DMS79 treated with DMSO at 0.1 percent for 48 hours (cell line): ENCODE measurements around the gene KBTBD7.
A peak's percentile ranks its signal among the peaks of the same experiment; 100 is the strongest.

Experiments
- DNase-seq: peaks from one replicate; lab custom pipeline; 2025; lab: John Stamatoyannopoulos, UW

Gene KBTBD7, protein sequence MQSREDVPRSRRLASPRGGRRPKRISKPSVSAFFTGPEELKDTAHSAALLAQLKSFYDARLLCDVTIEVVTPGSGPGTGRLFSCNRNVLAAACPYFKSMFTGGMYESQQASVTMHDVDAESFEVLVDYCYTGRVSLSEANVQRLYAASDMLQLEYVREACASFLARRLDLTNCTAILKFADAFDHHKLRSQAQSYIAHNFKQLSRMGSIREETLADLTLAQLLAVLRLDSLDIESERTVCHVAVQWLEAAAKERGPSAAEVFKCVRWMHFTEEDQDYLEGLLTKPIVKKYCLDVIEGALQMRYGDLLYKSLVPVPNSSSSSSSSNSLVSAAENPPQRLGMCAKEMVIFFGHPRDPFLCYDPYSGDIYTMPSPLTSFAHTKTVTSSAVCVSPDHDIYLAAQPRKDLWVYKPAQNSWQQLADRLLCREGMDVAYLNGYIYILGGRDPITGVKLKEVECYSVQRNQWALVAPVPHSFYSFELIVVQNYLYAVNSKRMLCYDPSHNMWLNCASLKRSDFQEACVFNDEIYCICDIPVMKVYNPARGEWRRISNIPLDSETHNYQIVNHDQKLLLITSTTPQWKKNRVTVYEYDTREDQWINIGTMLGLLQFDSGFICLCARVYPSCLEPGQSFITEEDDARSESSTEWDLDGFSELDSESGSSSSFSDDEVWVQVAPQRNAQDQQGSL

DNA sequence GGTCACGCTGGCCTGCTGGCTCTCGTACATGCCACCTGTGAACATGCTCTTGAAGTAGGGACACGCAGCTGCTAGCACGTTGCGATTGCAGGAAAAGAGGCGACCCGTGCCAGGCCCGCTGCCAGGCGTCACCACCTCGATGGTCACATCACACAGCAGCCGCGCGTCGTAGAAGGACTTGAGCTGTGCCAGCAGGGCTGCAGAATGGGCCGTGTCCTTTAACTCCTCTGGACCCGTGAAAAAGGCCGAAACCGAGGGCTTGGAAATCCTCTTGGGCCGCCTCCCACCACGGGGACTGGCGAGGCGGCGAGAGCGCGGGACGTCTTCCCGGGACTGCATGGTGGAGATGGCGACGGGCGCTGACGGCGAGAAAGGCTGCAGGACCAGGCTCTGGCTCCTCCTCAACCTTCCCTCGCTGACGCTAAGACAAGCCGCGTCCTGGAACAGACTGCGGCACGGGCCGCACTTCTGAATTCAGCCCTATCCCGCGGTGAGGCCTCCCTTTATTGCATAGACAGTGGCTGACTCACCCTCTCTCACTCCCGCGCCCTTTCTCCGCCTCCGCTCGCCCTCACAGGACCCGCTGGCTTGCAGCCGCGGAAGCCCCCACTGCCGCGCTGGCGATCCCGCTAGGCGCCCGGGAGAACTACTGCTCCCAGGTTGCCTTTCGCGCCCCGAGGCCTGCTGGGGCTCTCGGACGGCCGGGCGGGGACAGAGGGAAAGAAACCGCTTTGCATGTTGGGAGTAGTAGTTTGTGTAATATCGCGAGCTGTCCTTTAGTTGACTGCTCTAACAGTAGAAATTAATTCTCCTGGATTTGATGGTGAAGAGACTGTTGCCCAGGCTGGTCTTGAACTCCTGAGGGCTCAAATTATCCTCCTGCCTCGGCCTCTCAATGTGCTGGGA lies at the start of gene KBTBD7:
KBTBD7 (minus strand) TSS at position 651 of the 906 bp plus-strand sequence; CDS start at position 339, 312 bp downstream.
- peak; percentile 78 for DNase-seq

DNA sequence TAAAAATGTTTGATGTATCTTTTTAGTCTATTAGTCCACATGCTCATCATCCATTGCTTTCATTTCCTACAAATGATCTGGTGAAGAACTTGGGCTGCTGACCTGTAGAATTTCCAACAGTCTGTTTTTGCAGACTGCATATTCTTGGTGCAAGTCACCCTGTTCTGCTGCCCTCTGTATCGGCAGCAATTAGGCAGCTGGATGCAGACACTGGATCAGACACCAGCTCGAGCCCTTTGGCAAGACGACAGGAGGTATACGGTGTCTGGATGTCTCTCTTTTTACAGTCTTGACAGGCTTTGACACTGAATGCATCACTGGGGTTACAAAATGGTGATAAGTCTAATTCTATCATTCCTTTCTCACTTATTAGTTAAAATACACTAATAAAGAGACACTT lies 47.3 kb upstream of the KBTBD7 start:
- no peak for DNase-seq

DNA sequence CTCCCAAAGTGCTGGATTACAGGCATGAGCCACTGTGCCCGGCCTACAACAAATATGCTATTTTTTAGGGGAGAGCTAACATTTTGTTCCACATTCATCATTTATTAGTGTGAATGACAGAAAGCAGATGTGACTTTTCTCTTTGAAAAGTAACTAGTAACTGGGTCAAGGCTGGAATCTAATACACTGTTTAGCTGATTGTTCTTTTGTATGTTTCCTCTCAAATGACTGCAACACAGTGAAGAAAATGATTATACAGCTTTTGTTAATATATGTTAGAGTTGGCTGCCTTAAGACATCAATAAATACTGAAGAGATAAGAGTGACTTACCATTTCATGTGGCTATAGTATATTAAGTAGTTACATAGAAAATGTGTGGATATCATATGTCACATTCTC lies 42.0 kb upstream of the KBTBD7 start:
- no peak for DNase-seq

DNA sequence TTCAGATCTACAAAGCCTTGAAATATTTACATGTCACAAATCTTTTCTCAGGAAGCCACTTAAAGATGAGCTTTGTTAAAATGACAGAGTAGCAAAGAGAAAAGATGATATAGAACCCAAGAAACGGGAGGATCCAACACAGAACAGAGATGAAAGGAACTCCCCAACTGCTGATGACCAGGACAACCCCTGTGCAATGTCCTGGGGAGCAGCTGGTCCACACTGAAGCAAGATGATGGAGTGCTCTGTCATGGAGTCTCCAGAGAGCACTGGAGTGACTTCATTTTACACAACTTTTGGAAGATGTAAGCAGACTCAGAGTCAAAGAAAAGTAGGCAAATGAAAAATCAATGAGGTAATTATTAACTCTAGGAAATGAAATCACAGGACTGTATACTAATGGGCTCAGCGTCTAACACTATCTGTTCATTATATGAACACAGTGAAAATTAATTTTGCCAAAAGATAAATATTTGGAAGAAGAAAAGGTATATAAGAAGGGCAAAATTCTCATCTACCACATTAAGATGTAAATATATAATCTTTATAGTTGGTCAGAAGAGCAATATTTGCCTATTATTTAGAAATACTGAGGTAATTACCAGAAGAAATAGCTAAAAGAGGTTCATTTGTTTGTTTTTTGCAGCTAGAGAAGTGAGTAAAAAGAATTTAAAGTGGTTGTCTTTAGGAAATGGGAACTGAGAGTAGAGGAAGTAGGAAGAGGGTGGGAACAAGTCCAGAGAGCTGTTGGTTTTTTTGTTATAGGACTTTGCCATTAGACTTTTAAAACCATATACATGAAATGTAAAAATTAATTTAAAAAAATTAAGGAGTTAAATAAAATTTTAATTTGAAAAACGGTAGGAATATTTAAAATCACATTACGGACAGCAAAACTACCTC lies 38.5 kb upstream of the KBTBD7 start:
- DNase-seq: no peak

DNA sequence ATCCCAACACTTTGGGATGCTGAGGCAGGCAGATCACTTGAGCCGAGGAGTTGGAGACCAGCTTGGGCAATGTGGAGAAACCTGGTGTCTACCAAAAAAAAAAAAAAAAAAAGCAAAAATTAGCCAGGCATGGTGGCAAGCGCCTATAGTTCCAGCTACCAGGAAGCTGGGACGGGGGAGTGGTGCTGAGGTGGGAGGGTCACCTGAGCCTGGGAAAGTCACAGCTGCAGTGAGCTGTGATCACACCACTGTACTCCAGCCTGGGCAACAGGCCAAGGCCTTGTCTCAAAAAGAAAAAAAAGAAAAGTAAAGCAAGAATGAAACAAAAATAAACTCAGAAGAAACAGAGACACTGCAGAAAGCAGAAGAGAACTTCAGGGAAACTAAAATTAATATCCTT lies 37.4 kb upstream of the KBTBD7 start:
- DNase-seq: peak; percentile 11

DNA sequence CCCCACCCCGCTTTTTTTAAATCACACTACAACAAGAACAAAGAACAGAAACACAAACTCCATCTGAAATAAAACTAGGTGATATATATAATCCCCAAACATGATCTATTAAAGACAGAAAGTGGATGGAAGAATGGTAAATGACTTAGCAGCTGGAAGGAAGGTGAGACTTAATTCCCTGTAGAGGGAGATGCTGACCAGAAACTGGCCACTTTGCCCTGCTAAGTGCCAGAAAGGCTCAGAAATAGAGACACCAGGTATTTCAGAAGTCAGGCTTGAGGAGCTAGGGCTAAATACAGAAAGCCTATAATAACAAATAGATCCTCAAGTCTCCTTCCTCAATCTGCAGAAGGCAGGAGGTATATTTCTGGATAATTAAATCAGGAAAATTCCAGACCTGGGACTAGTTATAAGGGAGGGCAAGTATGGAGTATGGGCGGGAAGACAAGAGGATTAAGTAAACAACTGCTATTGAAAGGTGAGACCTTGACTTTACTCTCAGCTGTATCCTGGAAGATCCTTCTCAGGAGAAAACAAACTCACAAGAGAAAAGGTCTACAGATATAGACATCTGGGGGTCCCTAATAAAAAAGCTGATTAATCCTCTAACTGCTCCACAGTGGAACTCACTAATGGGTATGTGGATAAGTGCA lies 36.8 kb upstream of the KBTBD7 start:
- DNase-seq: no peak

DNA sequence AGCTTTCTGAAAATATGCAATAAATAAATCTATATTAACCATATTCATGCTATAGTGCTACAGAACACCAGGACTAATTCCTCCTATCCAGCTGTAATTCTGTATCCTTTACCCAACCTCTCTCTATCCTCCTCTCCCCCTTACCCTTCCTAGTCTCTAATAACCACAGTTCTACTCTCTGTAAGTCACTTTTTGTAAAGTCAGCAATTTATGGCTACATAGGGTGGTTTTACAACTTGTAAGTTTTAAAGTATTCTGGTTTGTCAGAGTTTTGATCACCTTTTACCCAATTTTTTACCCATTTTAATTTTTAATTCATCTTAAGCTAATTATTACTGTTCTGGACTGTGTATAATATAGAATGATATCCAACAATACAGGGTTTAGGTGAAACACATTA lies 35.0 kb upstream of the KBTBD7 start:
- no peak for DNase-seq

DNA sequence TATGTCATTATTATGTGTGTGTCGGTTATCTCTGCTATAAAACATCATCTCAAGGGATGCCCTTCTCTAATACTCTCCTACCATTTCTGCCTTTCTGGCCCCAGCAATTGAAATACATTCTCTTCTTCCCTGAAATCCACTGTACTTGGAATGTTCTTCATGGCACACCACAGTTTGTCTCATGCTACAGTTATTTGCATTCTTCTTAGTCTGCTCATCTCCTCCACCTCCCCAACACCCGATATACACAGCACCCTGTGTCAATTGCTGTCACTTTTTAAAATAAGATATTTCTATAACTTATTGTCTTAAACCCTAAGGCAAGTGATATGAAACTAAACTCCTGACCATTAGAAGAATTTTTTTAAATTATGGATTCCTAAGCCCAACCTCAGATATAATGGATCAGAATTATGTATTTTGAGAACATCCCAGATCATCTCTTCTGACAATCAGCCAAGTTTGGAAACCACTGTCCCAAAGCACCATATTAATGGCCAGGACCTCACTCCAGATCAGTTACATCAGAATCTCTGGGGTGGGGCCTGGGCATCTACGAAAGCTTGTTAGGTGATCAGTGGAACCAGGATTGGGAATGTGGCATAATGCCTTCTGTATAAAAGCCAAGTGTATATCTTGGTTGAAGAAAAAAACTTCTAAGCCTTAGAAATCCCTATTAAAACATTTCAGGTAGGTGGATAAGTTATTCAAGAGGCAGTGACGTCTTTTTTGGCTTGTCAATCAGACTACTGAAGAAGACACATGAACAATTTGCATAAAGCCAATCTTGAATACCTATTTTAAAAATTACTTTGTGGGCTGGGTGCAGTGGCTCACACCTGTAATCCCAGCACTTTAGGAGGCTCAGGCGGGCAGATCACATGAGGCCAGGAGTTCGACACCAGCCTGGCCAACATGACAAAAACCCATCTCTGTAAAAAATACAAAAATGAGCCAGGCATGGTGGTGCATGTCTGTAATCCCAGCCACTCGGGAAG lies 30.0 kb upstream of the KBTBD7 start:
- no peak for DNase-seq

DNA sequence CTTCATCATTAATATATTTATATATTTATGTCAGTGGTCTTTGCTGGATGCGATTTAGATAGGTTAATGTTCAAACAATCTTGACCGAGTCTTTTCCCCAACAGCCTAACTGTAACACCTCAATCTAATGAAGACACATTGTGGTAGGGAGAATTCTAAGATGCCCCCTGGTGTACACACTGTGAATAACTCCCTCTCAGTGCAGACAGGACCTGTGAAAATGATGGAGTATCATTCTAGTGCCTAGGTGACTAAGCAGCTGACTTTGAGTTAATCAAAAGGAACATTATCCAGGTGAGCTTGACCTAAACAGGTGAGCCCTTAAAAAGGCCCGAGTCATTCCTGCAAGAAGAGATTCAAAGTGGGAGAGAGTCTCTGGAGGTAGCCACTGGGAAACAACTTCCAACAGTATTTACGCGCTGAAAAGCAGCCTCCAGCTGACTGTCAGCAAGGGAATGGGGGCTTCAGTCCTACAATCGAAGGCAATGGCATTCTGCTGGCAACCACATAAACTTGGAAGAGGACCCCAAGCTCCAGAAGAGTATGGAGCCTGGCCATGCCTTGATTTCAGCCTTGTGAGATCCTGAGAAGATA lies 28.0 kb upstream of the KBTBD7 start:
- DNase-seq: no peak

DNA sequence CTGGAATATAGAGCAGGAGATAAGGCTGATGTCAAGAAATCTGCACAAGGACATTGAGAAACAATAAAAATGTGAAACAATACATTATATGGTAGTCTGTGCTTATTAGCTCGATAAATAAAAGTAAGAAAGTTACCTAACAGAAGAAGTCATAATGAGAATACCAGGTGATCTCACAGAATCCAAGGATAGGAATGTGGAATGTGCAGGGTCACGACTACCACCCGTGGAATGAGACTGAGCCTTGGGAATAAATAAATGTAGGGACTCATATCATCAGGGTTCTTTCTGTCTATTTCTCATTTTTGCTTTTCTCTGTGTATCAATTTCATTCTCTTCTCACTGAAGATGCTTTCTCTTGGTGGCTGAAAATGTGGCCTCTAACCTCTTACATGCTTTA lies 26.0 kb upstream of the KBTBD7 start:
- DNase-seq: no peak

DNA sequence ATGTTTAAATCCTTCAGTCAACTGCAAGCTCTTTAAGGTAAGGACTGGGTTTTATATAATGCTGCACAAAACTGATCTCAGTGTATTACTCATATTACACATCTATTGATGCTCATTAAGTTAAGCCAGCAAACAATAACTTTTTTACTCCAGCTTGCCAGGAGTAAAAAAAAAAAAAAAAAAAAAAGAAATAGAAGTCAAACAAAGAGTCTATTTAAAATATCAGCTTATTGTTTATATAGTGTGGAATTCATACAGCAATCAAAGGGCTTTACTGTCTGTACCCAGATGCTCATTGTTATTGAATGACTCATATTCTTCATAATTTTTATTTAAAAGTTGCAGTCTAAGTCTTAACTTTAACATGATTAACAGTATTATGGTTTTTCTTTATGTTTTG lies 21.8 kb upstream of the KBTBD7 start:
- no peak for DNase-seq

DNA sequence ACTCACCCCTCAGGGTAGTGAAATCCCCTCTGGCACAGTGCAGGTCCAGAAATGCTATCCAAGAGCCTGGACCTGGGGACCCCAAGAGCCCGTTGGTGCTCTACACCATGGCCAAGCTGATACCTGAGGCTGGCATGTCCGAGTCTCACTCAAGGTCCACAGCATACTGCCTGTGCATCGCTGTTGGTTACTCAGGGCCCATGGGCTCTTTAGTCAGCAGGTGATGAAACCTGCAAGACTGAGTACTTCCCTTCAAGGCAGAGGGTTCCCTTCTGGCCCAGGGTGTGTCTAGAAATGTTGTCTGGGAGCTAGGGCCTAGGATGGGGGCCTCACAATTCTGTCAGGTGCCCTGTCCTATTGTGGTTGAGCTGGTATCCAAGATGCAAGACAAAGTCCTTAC lies 19.6 kb upstream of the KBTBD7 start:
- DNase-seq: no peak

DNA sequence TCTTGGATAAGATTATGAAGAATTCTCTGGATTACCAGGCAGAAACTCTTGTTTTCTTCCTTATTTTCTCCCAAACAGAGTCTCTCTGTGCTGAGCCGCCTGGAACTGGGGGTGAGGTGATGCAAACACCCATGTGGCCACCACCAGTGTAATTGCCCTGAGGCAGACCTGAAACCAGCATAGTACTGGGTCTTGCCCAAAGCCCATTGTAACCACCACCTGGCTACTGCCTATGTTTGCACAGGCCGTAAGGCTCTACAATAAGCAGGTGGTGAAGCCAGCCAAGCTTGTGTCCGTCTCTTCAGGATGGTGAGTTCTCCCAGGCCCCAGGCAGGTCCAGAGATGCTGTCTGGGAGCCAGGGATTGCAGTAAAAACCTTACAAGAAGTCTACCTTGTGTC lies 18.9 kb upstream of the KBTBD7 start:
- no peak for DNase-seq

DNA sequence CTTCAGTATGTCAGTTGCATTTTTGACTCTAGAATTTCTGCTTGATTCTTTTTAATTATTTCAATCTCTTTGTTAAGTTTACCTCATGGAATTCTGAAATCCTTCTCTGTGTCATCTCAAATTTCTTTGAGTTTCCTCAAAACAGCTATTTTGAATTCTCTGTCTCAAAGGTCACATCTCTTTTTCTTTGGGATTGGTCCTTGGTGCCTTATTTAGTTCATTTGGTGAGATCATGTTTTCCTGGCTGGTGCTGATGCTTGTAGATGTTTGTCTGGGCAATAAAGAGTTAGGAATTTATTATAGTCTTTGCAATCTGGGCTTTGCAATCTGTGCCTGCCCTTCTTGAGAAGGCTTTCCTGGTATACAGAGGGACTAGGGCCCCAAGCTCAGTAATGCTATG lies 18.5 kb upstream of the KBTBD7 start:
- DNase-seq: no peak

DNA sequence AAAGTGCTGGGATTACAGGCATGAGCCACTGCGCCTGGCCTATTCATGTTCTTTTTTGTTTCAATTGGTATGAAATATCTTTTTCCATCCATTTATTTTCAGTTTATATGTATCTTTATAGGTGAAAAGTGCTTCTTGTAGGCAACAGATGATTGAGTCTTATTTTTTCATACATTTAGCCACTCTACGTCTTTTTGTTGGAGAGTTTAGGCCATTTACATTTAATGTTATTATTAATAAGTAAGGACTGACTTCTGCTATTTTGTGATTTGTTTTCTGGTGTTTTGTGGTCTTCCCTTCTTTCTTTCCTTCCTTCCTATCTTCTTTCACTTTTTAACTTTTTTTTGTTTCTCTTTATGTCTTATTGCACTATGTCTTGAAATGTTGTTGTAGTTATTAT lies 16.7 kb upstream of the KBTBD7 start:
- no peak for DNase-seq

DNA sequence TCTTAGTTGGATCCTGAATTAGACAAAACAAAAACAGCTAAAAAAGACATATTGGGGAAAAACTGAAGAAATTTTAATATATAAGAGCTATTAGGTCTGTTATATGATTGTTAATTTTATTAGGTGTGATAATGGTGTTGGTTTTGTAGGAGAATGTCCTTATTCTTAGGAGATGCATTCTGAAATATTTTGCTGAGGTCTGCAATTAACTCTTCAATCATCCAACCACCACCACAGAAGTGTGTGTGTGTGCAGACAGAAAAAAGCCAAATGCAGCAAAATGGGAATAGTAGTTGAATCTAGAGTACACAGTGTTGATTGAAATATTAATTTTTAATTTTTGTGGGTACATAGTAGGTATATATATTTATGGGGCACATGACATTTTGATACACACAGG lies 12.1 kb upstream of the KBTBD7 start:
- no peak for DNase-seq

DNA sequence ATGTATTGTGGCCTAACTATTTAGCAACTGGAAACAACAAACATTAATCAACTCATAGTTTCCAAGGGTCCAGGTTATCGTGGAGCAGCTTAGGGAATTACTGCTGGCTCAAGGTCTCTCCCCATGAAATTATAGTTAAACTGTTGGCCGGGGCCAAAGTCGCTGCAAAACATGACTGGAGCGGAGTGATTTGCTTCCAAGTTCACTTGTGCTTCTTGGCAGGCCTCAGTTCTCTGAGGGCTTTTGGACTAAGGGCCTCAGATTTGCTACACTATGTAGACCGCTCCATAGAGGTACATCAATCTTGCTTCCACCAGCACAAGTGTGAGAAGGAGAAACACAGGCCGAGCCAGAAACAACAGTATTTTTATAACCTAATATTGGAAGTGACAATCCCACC lies 9.4 kb upstream of the KBTBD7 start:
- no peak for DNase-seq

DNA sequence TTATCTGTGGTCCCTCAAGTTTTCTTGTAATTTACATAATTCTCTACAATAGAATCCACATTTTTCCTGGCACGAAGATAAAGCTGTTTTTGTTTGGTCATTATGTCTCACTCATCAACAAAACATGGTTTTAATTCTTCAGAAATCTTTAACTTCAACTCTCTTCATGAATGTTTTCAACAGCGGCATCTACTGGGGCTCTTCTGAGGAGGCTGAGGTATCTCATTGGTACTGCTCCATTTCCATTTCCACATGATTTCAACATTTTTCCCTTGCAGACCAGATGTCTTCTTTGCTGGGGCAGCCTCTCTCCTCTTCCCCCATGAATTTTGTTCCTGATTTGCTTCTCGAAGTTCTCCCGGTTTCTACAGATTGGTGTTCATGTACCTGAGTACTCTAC lies 5.8 kb upstream of the KBTBD7 start:
- no peak for DNase-seq

DNA sequence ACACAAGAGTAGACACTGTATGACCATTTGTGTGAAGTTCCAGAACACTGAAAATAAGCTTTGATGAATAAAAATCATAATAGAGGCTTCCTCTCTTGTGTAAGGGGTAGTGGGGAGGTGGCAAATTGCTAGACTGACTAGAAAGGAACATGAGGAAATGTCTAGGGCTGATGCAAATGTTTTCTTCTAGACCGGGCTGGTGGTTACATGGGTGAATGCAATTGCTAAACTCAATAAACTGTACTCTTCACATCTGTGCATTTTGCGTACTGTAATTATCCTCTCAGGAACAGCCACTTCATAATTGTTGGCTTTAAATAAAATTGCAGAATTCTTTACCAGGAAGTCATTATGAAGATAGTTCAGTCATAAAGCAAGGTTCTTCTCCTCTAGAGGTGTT lies 5.2 kb upstream of the KBTBD7 start:
- peak; percentile 75 for DNase-seq
